Midbrain (tissue), 1 donor: ENCODE results near the gene HOPX.
"Not testable (repeated sequence)": the region's sequence is repeated elsewhere in the genome, so short reads cannot be mapped to it uniquely, and the experiment has no call there.

ENCODE experiments used
- DNase-seq: peaks from one replicate; lab custom pipeline; 2025; lab: John Stamatoyannopoulos, UW

The HOPX gene

GRCh38 chr4:56688094-56688647 is 7.1 kb upstream of the HOPX start:
- no peak for DNase-seq

- no peak for DNase-seq
Observed at GRCh38 chr4:56686537-56687231, 5.6 kb upstream of the HOPX start.

- DNase-seq = no peak
Observed at GRCh38 chr4:56684320-56685050, 3.4 kb upstream of the HOPX start.

- no peak for DNase-seq
Observed at GRCh38 chr4:56683455-56683854, 2.4 kb upstream of the HOPX start.

- no peak for DNase-seq
Observed at GRCh38 chr4:56681853-56682525, 893 bp upstream of the HOPX start.

GRCh38 chr4:56680266-56680665 is 830 bp downstream of the HOPX start:
- no peak for DNase-seq

GRCh38 chr4:56677711-56678110 is 3.4 kb downstream of the HOPX start:
- DNase-seq = no peak

- DNase-seq = no peak
Observed at GRCh38 chr4:56674984-56675383, 6.1 kb downstream of the HOPX start.

GRCh38 chr4:56671860-56672259 is 9.2 kb downstream of the HOPX start:
- DNase-seq = no peak

- no peak for DNase-seq
Observed at GRCh38 chr4:56671373-56671772, 9.7 kb downstream of the HOPX start.

- no peak for DNase-seq
Observed at GRCh38 chr4:56668267-56668666, 12.8 kb downstream of the HOPX start.

- not testable (repeated sequence) for DNase-seq
Observed at GRCh38 chr4:56667396-56667795, 13.7 kb downstream of the HOPX start.

- DNase-seq = no peak
Observed at GRCh38 chr4:56666279-56666678, 14.8 kb downstream of the HOPX start.

GRCh38 chr4:56665781-56666180 is 15.3 kb downstream of the HOPX start:
- DNase-seq = no peak

GRCh38 chr4:56662782-56663468 is 18.2 kb downstream of the HOPX start:
- DNase-seq = no peak

GRCh38 chr4:56659946-56660345 is 21.1 kb downstream of the HOPX start:
- DNase-seq = no peak

- DNase-seq = no peak
Observed at GRCh38 chr4:56658528-56658927, 22.6 kb downstream of the HOPX start.

- DNase-seq = no peak
Observed at GRCh38 chr4:56657818-56658217, 23.3 kb downstream of the HOPX start.

- no peak for DNase-seq
Observed at GRCh38 chr4:56657128-56657527, 24.0 kb downstream of the HOPX start.

GRCh38 chr4:56656346-56656643 is 24.8 kb downstream of the HOPX start:
- no peak for DNase-seq

GRCh38 chr4:56655627-56656345 is 25.3 kb downstream of the HOPX start:
- peak; percentile 13 for DNase-seq

GRCh38 chr4:56655209-56655626 is 25.9 kb downstream of the HOPX start:
- DNase-seq = peak; percentile 13
